ENCODE results near the gene FUOM. TPM values are rescaled to one million over a fixed set of nuclear protein-coding genes. Genes with fewer than 3 reads are reported as not detected.
"Not testable (repeated sequence)": the region's sequence is repeated elsewhere in the genome, so short reads cannot be mapped to it uniquely, and the experiment has no call there.

FUOM gene
- total and polyA plus RNA-seq, 5 experiments from 2014 or later, result 17.1 to 23.7 (median 18.2) TPM

- Mint-ChIP-seq H3K4me1 (peaks cover 4 to 37% (median 16%) of the 10 kb centered on the region in 4 donors), H3K27me3 (no peaks in the 10 kb centered on the region), H3K4me3 (no peak overlapping the region), H3K9me3 (no peaks in the 10 kb centered on the region), H3K36me3 (peaks cover 0 to 9% (median 5%) of the 10 kb centered on the region in 3 donors), H3K27ac (no peak overlapping the region)
- ATAC-seq (no peak), DNase-seq (no peak)
- POLR2A ChIA-PET, result no interaction called here
Measured at GRCh38 chr10:133384071-133384470, 26.3 kb upstream of the FUOM start.

GRCh38 chr10:133383551-133383950, 25.7 kb upstream of the FUOM start:
- H3K36me3 Mint-ChIP-seq, result peaks cover 0 to 9% (median 5%) of the 10 kb centered on the region in 3 donors
- ATAC-seq (no peak), DNase-seq (no peak)
- no peaks in the 10 kb centered on the region for H3K9me3 Mint-ChIP-seq
- H3K4me1 Mint-ChIP-seq, result peaks cover 0 to 32% (median 11%) of the 10 kb centered on the region in 4 donors
- no peak overlapping the region for H3K4me3 Mint-ChIP-seq
- POLR2A ChIA-PET, result no interaction called here
- H3K27ac Mint-ChIP-seq, result no peak overlapping the region
- H3K27me3 Mint-ChIP-seq, result no peaks in the 10 kb centered on the region

- ATAC-seq (no peak), DNase-seq (no peak)
- Mint-ChIP-seq H3K4me3 (peak overlapping the region in 5 of 10 donors; percentile 19 to 80 (median 75)), H3K36me3 (peaks cover 0 to 9% (median 5%) of the 10 kb centered on the region in 3 donors), H3K27ac (peak overlapping the region in 1 of 10 donors; percentile 41), H3K4me1 (peaks cover 0 to 31% (median 8%) of the 10 kb centered on the region in 4 donors), H3K9me3 (no peaks in the 10 kb centered on the region), H3K27me3 (no peaks in the 10 kb centered on the region)
- POLR2A ChIA-PET, result interaction anchor here (1.1 to 6.4 kb wide), 3 partner anchors 9 to 31 kb away, joined by 3 to 58 read pairs (median 4); partner anchors contain the start of gene MTG1
Measured at GRCh38 chr10:133381036-133381435, 23.2 kb upstream of the FUOM start.

DNA sequence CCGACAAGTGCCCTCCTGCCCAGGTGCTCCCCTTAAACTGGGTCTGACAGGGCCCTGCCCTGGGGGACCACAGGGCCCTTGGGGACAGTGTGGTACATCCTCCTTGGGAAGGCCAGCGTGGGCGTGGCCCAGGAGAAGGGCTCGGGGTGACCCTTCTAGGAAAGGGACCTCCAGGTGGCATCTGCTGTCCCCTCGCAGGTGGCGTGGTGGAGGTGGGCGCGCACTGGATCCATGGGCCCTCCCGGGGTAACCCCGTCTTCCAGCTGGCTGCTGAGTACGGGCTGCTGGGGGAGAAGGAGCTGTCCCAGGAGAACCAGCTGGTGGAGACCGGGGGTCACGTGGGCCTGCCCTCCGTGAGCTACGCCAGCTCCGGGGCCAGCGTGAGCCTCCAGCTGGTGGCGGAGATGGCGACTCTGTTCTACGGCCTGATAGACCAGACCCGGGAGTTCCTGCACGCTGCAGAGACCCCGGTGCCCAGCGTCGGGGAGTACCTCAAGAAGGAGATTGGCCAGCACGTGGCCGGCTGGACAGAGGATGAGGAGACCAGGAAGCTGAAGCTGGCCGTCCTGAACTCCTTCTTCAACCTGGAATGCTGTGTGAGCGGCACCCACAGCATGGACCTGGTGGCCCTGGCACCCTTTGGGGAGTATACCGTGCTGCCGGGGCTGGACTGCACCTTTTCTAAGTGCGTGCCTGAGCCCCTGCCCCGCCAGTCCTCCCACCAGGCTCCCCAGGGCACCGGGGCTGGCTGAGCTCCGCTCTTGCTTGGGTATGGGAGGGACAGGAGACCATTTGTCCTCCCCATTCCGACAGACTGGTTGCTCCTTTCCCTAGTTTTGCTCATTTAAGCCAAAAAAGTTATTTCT, 22.2 kb upstream of the FUOM start:
- Mint-ChIP-seq H3K27ac (peak overlapping the region in 6 of 10 donors; percentile 10 to 85 (median 51)), H3K27me3 (no peaks in the 10 kb centered on the region), H3K36me3 (peaks cover 0 to 9% (median 5%) of the 10 kb centered on the region in 3 donors), H3K4me3 (peak overlapping the region; percentile 57 to 80 (median 75)), H3K4me1 (peaks cover 0 to 31% (median 8%) of the 10 kb centered on the region in 4 donors), H3K9me3 (no peaks in the 10 kb centered on the region)
- no peak for ATAC-seq
- POLR2A ChIA-PET, result interaction anchor here (1.2 to 6.4 kb wide), 2 partner anchors 10 to 14 kb away, joined by 4 to 58 read pairs; partner anchors contain the start of gene MTG1
- DNase-seq, result no peak

- peaks cover 0 to 34% (median 9%) of the 10 kb centered on the region in 4 donors for H3K4me1 Mint-ChIP-seq
- DNase-seq, result peak in 9 of 10 donors; percentile 33 to 74 (median 54)
- no peaks in the 10 kb centered on the region for H3K9me3 Mint-ChIP-seq
- peak; percentile 55 to 65 for ATAC-seq
- H3K27me3 Mint-ChIP-seq, result no peaks in the 10 kb centered on the region
- H3K36me3 Mint-ChIP-seq, result peaks cover 0 to 7% (median 2%) of the 10 kb centered on the region in 3 donors
- peak within 1 kb of the TSS; percentile 71 to 92 (median 85) for H3K4me3 Mint-ChIP-seq
- H3K27ac Mint-ChIP-seq, result peak within 1 kb of the TSS in 7 of 10 donors; percentile 31 to 90 (median 73)
- POLR2A ChIA-PET, result interaction anchor here (1.1 to 6.4 kb wide), 4 partner anchors 10 to 43 kb away, joined by 3 to 58 read pairs (median 7); partner anchors contain the start of genes CALY and FUOM
Measured at GRCh38 chr10:133379152-133379800, 21.5 kb upstream of the FUOM start, which contains the start of gene PAOX. Gene PAOX (plus strand): TSS chr10:133379262. CDS start chr10:133379317, 55 bp downstream.

GRCh38 chr10:133378251-133379096, 20.7 kb upstream of the FUOM start:
- Mint-ChIP-seq H3K4me3 (peak overlapping the region; percentile 71 to 92 (median 85)), H3K9me3 (no peaks in the 10 kb centered on the region), H3K27ac (peak overlapping the region in 7 of 10 donors; percentile 31 to 90 (median 73)), H3K36me3 (peaks cover 0 to 6% (median 2%) of the 10 kb centered on the region in 3 donors), H3K27me3 (no peaks in the 10 kb centered on the region), H3K4me1 (peaks cover 2 to 38% (median 13%) of the 10 kb centered on the region in 4 donors)
- DNase-seq (peak; percentile 37 to 72 (median 54)), ATAC-seq (peak; percentile 57 to 69)
- POLR2A ChIA-PET, result interaction anchor here (0.7 to 6.4 kb wide), 6 partner anchors 11 to 42 kb away, joined by 3 to 58 read pairs (median 4); partner anchors contain the start of genes CALY, FUOM and MTG1

DNA sequence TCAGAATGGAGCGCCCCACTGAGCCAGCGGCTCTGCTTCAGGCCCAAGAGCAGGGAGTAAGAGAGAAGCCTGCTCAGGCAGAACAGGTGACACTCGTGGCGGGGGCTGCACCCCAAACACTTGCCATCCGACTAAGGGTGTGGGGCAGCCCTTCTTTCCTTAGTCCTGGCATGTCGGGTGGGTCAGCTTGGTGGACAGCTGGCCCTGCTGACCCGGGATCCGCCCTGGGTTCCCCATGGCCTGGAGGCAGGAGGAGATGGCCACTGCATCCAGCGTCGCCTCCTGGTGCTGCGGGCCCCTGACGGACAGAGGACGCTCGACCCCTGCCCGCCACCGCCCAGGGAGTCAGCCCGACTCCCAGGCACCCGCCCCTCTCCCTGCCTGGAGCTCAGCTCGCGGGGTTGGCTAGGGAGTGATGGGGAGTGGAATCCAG, 20.0 kb upstream of the FUOM start:
- peaks cover 0 to 2% (median 2%) of the 10 kb centered on the region in 3 donors for H3K36me3 Mint-ChIP-seq
- H3K9me3 Mint-ChIP-seq, result no peaks in the 10 kb centered on the region
- no peak for ATAC-seq
- peaks cover 2 to 38% (median 13%) of the 10 kb centered on the region in 4 donors for H3K4me1 Mint-ChIP-seq
- H3K4me3 Mint-ChIP-seq, result peak overlapping the region; percentile 71 to 92 (median 85)
- H3K27ac Mint-ChIP-seq, result peak overlapping the region in 3 of 10 donors; percentile 71 to 90 (median 76)
- DNase-seq, result no peak
- no peaks in the 10 kb centered on the region for H3K27me3 Mint-ChIP-seq
- POLR2A ChIA-PET, result interaction anchor here (0.7 to 6.4 kb wide), 5 partner anchors 12 to 42 kb away, joined by 3 to 58 read pairs (median 4); partner anchors contain the start of genes CALY, FUOM and MTG1

DNA sequence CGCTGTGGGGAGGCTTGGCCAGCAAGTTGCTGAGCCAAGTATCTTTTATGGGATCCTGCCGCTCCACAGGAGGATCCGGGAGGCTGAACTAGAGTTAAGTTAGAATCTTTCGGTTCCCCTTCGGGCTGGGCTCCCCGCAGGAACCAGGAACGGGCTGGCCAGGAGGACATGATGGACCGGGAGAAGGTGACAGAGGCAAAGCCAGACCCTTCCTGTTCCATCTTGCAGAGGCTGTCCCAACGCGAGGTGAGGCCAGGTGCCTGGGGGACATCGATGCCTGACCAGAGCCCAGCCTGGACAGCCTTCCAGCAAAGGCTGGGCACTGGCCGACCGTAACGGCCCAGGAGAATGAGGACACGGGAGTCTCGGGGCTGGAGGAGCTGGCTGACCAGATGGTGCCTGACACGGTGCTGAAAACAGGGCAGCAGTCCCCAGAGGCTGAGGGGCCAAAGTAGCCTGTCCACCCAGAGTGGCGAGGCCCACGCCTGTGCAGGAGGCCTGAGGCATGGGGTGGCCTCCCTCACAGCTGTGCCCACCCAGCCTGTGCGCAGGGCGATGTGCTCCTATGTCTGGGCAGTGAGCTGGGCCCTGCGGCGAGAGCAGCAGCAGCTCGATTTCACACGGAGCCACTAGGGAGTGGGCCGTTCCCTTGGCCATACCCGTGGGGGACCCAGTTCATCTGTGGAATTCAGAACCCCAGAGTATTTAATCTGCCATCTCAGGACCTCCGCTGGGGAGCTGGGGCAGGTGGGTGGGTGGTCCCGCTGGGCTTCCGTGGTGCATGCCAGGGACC, 19.4 kb upstream of the FUOM start:
- peak overlapping the region in 2 of 10 donors; percentile 36 to 86 for H3K27ac Mint-ChIP-seq
- DNase-seq (no peak), ATAC-seq (no peak)
- POLR2A ChIA-PET, result interaction anchor here (0.6 to 6.4 kb wide), 6 partner anchors 12 to 113 kb away, joined by 3 to 58 read pairs (median 4); partner anchors contain the start of genes ADAM8, FUOM and MTG1
- H3K9me3 Mint-ChIP-seq, result no peaks in the 10 kb centered on the region
- peak overlapping the region; percentile 44 to 92 (median 66) for H3K4me3 Mint-ChIP-seq
- no peaks in the 10 kb centered on the region for H3K27me3 Mint-ChIP-seq
- H3K4me1 Mint-ChIP-seq, result peaks cover 2 to 38% (median 14%) of the 10 kb centered on the region in 4 donors
- H3K36me3 Mint-ChIP-seq, result no peaks in the 10 kb centered on the region

- POLR2A ChIA-PET, result interaction anchor here (1.0 to 6.4 kb wide), 2 partner anchors 13 to 112 kb away, joined by 3 to 58 read pairs; no protein-coding TSS in a partner anchor
- H3K27me3 Mint-ChIP-seq, DNase-seq, H3K36me3 Mint-ChIP-seq, H3K9me3 Mint-ChIP-seq, ATAC-seq: not testable (repeated sequence)
- H3K27ac Mint-ChIP-seq, result peak overlapping the region in 2 of 10 donors; percentile 4 to 24
- peaks cover 4 to 36% (median 21%) of the 10 kb centered on the region in 4 donors for H3K4me1 Mint-ChIP-seq
- H3K4me3 Mint-ChIP-seq, result peak overlapping the region in 8 of 10 donors; percentile 25 to 92 (median 62)
Measured at GRCh38 chr10:133376183-133376582, 18.4 kb upstream of the FUOM start.

- POLR2A ChIA-PET, result no interaction called here
- peak overlapping the region in 8 of 10 donors; percentile 14 to 74 (median 62) for H3K4me3 Mint-ChIP-seq
- peaks cover 4 to 31% (median 18%) of the 10 kb centered on the region in 4 donors for H3K4me1 Mint-ChIP-seq
- H3K9me3 Mint-ChIP-seq, result no peaks in the 10 kb centered on the region
- peak overlapping the region in 3 of 10 donors; percentile 11 to 63 (median 25) for H3K27ac Mint-ChIP-seq
- DNase-seq (no peak), ATAC-seq (no peak)
- peaks cover 0 to under 1% (median under 1%) of the 10 kb centered on the region in 3 donors for H3K36me3 Mint-ChIP-seq
- no peaks in the 10 kb centered on the region for H3K27me3 Mint-ChIP-seq
Measured at GRCh38 chr10:133375357-133376115, 17.7 kb upstream of the FUOM start.
